ENCODE data around the gene STAT1. TPM values are rescaled to one million over a fixed set of nuclear protein-coding genes. Genes with fewer than 3 reads are reported as not detected.

STAT1 gene
- polyA plus RNA-seq, 4 donors = 56.6 to 153 (median 125) TPM

- DNase-seq (ENCODE audit: low read depth in 4 of 4, low spot score in 3 of 4) = no peak
Observed at GRCh38 chr2:190986221-190986953, 27.6 kb downstream of the STAT1 start.

GRCh38 chr2:190984595-190984994 is 29.4 kb downstream of the STAT1 start:
- no peak for DNase-seq (ENCODE audit: low read depth in 4 of 4, low spot score in 3 of 4)

GRCh38 chr2:190982262-190983034 is 31.5 kb downstream of the STAT1 start:
- DNase-seq (ENCODE audit: low read depth in 4 of 4, low spot score in 3 of 4) = no peak

- DNase-seq (ENCODE audit: low read depth in 4 of 4, low spot score in 3 of 4) = no peak
Observed at GRCh38 chr2:190981733-190982132, 32.2 kb downstream of the STAT1 start.

DNA sequence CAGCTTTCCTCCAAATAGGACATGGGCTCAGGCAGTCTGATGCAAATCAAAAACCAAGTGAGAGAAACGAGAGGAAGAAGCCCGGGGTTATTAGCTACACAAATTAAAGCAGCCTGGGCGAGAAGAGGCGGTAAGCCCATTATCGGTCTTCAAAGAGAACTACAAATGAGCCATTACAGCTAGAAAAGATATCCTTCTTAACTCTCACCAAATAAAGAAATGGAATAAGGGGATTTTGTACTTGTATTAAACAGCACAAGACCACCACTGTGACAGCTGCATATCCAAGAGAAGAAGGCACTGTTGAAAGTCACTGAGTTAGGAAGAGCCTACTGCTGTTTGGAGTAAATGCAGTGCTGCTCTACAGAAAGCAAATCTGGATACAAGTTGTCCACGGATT is 32.6 kb downstream of the STAT1 start:
- no peak for DNase-seq (ENCODE audit: low read depth in 4 of 4, low spot score in 3 of 4)

GRCh38 chr2:190980630-190981209 is 33.3 kb downstream of the STAT1 start:
- DNase-seq (ENCODE audit: low read depth in 4 of 4, low spot score in 3 of 4) = no peak

DNA sequence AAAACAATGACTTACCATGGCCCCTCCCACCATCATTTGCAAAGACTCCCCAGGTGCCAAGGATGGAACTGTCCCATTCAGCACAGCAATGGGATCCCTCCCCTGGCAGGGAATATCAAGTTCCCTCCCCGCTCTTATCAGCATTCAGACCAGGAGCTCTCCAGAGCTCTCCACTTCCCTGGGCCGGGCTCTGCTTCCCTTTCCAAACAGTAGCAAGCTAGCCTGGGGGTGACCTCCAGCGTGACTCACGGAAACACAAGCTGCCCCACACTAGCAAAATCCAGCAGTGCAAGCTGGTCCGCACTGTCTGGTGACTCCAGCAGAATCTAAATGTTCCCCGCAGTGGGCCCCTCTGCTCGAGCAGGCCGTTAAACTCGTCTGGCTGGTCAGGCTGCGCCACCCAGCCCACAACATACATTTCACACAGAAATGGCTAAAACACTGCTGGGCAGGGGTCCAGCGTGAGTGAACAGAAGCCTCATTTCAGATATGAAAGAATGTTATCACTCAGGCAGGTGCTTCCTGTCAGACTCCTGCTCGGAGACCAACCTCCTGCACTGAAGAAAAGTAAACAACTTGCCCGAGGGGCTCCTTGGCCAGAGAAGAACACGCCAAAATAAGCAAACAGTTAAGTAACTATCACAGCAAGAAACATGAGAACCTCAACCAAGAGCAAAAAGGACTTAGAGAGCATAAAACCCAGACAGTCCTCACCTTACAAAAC is 33.9 kb downstream of the STAT1 start:
- peak; percentile 64 to 76 (median 72) for DNase-seq (ENCODE audit: low read depth in 4 of 4, low spot score in 3 of 4)

- DNase-seq (ENCODE audit: low read depth in 4 of 4, low spot score in 3 of 4) = no peak
Observed at GRCh38 chr2:190978389-190979053, 35.5 kb downstream of the STAT1 start.

- no peak for DNase-seq (ENCODE audit: low read depth in 4 of 4, low spot score in 3 of 4)
Observed at GRCh38 chr2:190977505-190977904, 36.5 kb downstream of the STAT1 start.

DNA sequence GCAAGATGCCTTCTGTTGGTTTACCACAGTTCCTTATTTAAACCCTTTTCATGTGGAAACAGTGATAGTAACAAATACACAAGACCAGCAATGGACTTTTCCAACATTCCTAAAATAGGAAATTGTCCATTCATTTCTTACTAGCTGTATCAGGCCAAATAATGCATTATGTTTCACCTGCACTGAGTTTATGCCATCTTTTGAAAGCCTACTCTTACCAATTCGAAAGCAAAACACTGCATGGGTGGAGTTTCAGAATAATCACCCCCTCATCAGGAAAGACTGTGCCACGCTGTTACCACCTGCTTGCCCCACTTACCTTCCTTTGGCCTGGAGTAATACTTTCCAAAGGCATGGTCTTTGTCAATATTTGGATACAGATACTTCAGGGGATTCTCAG is 37.5 kb downstream of the STAT1 start:
- no peak for DNase-seq (ENCODE audit: low read depth in 4 of 4, low spot score in 3 of 4)

DNA sequence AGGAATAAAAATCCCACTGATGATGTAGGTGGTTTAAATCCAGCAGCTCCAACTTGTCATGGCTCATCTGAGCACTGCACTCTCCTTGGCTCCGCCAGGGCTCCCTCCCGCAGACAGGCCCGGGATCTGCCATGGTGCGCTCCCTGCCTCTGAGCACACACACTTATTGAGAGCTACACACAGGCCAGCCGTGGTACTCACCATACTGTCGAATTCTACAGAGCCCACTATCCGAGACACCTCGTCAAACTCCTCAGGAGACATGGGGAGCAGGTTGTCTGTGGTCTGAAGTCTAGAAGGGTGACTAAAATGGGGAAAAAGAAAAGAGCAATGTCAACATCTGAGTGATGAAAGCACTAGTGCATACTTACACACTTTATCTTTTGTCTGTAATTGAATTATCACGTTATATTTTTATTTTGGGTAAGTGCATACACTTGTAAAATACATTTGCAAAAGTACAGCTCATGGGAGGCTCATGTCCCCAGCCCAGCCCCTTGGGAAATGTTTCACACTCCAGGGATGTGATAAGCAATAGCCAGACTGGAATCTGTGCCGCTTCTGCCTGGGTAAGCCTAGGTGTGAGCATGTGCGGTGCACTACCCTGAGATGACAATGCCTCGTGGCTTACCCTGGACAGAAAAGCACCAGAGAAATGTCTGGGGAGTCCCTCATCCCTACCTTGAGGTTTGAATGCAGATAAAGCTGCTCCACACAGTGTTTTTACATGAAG is 39.2 kb downstream of the STAT1 start:
- DNase-seq (ENCODE audit: low read depth in 4 of 4, low spot score in 3 of 4) = no peak

DNA sequence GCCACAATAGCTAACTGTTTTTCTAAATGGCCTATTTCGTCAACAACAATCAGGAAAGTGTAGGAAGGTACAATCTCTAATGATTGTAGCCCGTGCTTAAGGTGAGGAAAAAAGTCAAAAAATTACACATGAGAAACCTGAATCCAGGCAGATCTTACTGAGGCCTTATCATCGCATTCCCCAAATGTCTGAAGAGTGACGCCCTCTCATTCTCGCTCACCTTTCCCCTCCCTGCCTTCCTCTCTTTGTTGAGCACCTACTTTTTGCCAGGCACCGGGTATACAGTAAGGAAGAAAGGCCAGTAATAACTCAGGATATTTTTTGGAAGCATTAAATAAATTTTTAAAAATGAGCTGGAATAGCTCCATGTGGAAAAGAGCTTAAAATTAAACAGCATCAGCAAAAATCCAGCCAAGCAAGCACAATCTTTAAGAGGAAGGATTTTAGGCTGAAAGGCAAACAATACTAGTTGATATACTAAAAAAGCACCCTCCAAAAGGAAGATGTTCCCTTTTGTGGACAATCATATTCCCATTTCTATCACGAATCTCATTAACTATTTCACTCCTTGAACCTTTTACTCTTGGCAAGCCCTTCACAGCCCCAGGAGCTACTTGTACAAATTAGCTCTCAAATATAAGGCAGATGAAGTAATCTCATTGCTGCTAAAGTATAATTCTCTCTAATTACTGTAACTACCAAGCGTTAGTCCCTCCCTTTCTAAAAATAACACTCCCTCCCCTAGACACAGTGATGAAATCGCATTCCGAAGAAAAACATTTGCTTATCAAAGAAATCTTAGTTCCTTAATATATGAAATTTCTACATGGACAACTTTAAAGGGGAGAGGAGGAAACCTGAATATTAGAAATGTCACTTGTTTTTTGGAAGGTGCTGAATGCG is 40.0 kb downstream of the STAT1 start:
- no peak for DNase-seq (ENCODE audit: low read depth in 4 of 4, low spot score in 3 of 4)

GRCh38 chr2:190973262-190973661 is 40.7 kb downstream of the STAT1 start:
- DNase-seq (ENCODE audit: low read depth in 4 of 4, low spot score in 3 of 4) = no peak

GRCh38 chr2:190972846-190973245 is 41.1 kb downstream of the STAT1 start:
- no peak for DNase-seq (ENCODE audit: low read depth in 4 of 4, low spot score in 3 of 4)

- DNase-seq (ENCODE audit: low read depth in 4 of 4, low spot score in 3 of 4) = no peak
Observed at GRCh38 chr2:190972213-190972612, 41.8 kb downstream of the STAT1 start.

DNA sequence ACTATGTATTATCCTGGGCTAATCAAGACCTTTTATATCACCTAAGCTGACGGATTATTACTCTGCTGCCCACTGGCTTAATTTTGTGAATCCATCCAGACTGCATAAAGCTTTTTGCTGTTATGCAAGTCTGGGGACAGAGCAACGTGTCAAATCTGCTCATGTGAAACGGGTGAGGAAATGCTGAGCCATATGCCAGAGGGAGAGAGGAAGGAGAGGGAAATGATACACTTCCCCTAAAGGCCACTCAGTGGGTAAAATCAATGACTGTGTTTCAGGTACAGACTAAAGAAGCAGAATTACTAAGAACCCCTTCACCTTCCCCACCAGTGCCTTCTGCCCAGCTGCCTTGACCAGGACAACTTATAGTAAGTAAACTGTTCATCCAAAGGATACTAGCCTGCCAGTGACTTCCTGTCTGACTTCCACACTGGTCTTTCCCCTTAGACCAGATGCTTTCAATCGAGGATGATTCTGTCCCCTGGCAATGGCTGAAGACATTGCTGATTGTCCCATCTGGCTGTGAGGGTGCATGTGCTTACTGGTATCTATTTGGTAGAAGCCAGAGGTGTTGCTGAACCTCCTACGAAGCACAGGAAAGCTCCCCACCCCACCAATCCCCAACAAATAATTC is 43.0 kb downstream of the STAT1 start:
- no peak for DNase-seq (ENCODE audit: low read depth in 4 of 4, low spot score in 3 of 4)

GRCh38 chr2:190970160-190970559 is 43.8 kb downstream of the STAT1 start:
- no peak for DNase-seq (ENCODE audit: low read depth in 4 of 4, low spot score in 3 of 4)

DNA sequence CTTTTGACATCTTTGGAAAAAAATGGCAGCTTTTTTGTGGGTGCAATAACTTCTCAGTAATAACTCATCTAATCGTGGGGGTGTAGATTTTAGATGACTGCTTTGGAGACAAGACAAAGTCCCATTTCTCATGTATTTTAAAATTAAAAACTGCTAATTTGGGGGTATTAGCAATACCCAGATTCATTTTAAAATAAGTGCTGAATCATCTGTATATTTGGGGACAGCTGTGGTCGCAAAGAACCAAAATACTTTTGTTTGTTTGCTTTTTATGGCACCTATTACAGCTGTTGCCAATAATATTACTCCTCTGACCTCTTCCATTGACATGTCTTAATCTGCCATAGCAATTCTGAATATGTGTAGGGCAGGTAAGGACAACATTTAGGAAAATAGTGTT is 45.4 kb downstream of the STAT1 start:
- no peak for DNase-seq (ENCODE audit: low read depth in 4 of 4, low spot score in 3 of 4)

All from left renal pelvis (tissue), 4 donors.